HG03520 (cell line): Measurements from ENCODE around the gene DTX3.
"Not testable (repeated sequence)": the region's sequence is repeated elsewhere in the genome, so short reads cannot be mapped to it uniquely, and the experiment has no call there.

Source experiments
- ATAC-seq: cut with Tn5 transposase; IDR thresholded peaks from one replicate; pipeline ENCODE4 v1.9.1; 2021; ENCODE audit warnings: mild to moderate bottlenecking, moderate library complexity; ENCODE audit not compliant: unreplicated experiment

Gene DTX3

DNA sequence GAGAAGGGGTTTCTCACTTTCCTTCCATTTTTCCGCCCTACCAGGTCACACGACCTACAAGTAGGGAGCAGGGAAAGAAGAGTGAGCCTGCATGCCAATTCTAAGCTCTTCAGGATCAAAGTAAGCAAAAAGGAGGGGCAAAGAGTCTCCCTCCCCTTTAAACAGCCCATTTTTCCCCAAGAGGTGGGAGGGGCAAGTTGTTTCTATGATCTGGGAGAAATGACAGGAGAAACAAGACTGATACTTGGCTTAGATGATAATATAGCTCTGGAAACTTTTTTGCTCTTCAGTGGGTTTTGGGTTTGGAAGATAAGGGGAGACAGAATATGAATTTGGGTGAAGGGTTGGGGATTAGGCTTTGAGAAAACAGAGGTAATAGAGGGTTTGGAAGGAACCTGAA, 1.8 kb downstream of the DTX3 start:
- ATAC-seq, result no peak

DNA sequence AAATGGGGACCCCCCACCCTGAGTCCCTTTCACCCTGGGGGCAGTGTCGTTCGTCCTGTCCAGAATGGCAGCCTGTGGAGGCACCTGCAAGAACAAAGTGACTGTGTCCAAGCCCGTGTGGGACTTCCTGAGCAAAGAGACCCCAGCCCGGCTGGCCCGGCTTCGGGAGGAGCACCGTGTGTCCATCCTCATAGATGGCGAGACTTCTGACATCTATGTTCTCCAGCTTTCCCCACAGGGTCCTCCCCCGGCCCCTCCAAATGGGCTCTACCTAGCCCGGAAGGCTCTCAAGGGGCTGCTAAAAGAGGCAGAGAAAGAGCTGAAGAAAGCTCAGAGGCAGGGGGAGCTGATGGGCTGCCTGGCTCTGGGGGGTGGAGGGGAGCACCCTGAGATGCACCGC, 2.2 kb downstream of the DTX3 start:
- ATAC-seq, result no peak

DNA sequence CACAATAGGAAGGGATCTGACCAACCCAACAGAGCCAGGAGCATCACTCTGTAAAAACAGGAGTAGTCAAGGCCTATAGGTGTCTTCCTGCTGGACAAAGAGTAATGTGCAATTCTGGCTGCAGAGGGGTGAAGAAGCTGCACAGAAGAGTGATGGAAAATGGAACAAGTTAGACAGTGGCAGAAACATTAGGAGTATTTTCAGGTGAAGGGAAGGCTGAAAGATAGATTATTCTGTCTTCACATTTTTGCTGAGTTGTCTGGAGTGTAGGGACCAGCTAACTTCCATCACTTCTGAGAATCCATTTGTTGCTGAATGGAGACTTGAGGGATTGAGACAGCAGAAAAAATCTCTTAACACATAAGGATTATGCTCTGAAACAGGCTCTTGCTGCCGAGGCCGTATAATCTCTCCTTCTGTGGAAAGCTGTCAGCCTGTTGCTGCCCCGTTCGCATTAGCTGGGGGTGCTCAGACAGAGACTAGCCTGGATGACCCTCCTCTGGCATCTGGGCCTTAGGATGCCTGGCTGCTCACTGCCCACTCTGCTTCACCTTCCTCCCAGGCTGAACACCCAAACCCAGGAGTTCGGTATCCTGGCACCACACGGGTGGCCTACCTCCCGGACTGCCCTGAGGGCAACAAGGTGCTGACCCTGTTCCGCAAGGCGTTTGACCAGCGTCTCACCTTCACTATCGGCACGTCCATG, 3.5 kb downstream of the DTX3 start:
- no peak for ATAC-seq

DNA sequence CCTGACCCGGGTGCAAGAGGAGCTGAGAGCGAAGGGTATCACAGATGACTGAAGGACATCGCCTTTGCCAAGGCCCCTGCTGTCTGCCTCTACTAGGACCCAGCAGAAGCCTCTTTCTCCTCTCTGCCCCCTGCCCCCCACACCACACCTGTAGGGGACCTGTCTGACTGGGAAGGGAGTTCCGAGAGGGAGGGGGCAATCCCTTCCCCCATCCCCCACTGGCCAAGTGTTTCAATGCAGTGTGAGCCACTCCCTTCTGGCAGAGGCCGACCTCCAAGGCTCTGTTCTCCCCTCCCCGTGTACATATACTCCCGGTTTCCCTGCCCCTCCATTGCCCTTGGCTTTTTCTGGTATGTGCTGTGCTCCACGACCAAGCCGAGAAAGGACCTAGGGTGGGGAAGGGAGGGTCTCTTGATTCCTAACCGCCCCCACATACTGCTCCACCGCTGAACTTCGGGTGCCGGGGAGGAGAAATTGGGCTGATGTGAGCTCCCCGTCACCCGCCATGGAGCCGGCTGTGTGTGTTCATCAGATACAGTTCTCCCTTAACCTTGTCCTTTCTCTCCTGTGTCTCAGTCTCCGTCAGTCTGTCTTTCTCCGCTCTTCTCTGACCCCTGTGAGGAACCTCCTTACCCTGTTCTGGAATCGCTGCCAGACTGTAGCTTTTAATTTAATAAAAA, 4.6 kb downstream of the DTX3 start:
- ATAC-seq, result no peak

DNA sequence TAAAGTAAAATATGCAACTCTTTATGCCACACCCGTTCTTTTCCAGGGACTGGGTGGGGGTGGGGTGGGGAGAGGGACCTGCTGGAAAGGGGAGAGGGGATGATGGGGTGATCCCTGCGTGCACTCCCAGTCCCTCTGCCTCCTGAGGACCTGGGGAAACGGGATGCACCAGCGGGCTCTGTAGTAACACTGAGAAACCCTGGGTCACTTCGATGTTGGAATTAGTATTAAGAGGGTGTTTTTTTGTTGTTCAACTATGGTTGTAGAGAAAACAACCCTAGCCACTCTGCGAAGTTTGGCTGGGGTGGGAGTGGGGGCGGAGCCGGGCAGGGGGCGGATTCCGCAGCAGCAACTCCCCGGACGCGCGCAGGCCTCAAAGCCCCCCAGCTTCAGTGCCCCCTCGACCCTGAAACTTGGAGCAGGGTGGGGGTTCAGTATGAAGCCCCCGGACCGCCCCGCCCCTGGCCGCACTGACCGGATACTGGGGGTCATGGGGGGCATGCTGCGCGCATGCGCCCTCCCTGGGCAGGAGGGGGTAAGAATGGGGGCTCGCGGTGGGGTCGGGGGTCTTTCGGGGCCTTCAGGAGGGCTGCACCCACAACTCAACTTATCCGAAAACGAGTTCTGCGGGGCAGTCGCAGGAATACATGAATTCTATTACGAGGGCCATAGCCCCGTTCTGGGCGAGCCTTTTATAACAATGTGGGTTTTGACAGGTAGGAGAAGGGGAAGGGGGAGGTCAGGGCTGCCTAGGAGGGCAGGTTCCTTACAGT, 5.3 kb downstream of the DTX3 start:
- ATAC-seq, result no peak

DNA sequence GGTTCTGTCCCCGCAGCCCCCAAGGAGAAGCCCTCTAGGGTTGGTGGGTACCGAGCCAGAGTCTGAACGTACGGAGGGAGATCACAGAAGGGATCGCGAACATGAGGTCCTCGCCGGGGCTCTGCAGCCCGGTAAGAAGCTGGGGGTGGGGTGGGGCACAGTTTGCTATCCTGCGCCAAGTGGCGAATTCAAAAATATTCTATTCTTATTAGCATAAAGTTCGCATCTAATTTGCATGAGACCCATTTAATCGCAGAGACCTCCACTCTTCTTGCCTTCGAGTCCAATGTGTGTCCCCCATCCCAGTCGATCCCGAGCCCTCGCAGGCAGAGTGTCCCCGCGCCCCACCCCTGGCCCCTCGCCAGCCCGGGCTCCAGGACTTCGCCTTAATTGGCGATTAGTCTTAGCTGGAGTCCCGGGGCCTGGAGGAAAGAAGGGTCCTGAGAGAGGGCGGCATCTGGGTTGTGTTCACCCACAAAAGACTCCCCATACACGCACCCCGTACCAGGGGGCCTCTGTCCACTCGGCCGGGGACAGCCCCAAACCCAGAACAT, 6.0 kb downstream of the DTX3 start:
- ATAC-seq, result no peak

DNA sequence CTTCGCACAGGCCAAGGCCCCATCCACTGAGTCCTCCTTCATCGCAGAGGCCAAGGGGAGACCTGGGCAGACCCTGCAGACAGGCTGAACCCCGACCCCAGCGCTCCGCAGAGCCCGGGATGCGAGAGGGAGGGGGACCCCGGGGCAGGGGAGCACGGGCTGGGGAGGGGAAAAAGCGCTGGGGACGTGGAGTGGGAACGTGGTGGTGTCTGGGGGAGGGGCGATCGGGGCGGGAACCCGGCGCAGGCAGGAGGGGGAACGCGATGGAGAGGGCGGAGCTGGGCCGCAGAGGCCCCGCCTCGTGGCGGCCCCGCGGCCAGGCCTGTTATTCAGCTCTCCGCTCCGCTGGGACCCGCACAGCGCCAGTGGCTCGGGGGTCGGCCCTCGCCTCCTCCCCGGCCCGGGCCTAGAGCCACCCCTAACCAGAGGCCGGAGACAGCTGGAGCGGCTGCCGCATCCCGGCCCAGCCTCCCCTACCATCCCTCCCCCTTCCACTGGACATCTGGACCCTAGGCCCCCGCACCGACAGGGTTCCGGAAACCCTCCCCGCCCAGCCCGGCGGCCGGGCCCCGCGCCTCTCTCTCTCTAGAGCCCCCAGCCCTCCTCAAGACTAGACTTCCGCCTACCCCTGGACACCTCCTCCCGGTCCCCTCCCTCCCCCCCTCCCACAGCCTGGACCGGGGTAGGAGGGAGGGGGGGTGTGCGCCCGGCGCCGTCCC, 6.6 kb downstream of the DTX3 start, which contains the start of gene ARHGEF25:
ARHGEF25 (plus strand) TSS at position 328 of the 719 bp plus-strand sequence. CDS start 460 bp downstream, outside the sequence.
- ATAC-seq, result no peak

DNA sequence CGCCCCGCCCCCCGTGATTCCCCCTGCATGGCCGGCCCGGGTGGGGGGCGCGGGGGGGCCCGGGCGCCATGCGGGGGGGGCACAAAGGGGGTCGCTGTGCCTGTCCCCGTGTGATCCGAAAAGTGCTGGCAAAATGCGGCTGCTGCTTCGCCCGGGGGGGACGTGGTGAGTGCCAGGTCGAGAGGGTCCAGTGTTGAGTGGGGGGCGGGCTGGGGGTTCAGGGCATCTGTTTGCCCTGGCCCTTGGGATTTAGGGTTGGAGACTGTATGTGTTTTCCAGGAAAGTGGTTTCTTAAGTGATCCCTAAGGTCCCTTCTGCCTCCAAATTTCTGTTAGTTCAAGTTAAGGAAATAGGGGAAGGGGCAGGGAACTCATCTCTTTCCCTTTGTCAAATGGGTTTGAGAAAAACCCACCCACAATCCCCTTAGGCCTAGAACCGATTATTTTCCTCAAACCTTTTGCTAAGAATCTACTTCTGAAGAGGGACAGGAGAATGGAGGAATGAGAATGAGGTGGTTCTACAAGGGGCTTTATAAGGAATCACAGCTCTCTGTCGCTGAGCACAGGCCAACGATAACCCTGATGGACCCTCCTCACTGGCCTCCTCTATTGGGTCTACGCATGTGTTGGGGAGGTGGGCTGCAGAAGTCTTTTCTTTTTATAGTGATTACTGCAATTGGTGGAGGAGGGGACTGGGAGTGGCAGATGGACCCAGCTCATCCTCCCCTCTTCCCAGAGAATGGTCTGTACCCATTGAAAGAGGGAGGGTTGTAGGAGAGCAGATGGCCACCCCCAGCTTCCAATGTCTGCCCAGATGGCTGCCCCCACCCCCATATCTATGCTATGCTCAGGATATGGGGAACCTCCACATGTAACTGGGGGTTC, 7.4 kb downstream of the DTX3 start:
- no peak for ATAC-seq

DNA sequence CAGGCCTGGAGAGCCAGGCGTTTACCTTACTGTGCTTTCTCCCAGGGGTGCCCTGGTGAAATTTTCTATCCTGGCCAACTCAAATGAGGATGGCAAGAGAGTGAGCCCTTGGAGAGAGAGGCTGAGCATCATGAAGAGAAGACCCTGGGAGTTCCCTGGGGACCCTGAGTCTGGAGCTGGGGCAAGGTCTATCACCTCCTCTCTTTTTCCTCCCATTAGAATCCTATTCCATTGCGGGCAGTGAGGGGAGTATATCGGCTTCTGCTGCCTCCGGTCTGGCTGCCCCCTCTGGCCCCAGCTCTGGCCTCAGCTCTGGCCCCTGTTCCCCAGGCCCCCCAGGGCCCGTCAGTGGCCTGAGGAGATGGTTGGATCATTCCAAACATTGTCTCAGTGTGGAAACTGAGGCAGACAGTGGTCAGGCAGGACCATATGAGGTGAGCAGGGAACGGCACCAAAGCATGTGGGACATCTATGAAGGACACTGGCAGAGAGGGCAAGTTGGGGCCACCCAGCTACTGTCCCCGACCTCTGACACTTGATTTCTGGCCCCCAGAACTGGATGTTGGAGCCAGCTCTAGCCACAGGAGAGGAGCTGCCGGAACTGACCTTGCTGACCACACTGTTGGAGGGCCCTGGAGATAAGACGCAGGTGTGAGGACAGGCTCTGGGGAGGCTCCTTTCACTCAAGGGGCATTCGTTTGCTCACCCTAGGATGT, 8.2 kb downstream of the DTX3 start:
- no peak for ATAC-seq

DNA sequence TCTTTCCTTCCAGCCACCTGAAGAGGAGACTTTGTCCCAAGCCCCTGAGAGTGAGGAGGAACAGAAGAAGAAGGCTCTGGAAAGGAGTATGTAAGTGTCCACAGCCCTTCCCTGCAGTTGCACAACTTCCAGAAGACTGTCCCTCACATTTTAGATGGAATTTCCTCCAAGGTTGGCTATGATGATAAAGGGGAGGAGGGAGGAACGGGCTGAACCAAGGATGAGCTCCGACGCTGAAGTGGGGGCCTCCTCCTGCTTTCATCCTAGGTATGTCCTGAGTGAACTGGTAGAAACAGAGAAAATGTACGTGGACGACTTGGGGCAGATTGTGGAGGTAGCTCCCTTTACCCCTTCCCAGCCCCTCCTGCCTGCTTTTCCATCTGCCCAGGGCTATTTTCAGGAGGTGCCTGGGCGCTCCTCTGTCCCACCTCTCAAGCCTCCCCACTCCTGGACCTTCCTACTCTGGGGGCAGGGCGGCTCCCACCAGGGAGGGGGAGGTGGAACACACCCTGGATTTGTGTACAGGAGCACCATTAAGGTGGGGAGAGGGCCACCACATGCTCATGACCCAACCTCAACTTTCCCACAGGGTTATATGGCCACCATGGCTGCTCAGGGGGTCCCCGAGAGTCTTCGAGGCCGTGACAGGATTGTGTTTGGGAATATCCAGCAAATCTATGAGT, 8.9 kb downstream of the DTX3 start:
- ATAC-seq, result no peak

DNA sequence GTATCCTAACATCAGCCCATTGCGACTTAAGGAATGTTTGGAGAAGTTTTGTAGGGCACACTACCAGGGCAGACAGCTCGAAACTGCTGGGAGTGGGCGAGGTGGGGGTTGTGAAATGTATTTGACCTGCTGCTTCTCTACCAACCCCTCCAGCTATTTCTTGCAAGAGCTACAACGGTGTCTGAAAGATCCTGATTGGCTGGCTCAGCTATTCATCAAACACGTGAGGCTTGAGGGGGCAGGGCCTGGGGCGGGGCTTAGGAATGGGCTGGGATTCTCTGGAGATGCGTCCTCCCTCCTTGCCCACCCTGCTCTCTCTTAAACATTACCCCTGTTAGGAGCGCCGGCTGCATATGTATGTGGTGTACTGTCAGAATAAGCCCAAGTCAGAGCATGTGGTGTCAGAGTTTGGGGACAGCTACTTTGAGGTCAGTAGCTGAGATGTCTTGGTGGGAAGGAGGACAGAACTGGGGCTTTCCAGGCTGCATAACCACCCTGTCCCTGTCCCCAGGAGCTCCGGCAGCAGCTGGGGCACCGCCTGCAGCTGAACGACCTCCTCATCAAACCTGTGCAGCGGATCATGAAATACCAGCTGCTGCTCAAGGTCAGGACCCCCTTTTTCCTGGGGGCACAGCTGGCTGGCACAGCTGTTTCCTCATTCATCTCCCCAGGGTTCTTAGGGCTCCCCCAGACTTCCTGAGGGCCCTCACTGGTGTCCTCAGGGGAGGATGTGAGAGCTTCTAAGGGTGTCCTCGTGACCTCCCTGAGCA, 9.7 kb downstream of the DTX3 start:
- peak; percentile 53 for ATAC-seq

DNA sequence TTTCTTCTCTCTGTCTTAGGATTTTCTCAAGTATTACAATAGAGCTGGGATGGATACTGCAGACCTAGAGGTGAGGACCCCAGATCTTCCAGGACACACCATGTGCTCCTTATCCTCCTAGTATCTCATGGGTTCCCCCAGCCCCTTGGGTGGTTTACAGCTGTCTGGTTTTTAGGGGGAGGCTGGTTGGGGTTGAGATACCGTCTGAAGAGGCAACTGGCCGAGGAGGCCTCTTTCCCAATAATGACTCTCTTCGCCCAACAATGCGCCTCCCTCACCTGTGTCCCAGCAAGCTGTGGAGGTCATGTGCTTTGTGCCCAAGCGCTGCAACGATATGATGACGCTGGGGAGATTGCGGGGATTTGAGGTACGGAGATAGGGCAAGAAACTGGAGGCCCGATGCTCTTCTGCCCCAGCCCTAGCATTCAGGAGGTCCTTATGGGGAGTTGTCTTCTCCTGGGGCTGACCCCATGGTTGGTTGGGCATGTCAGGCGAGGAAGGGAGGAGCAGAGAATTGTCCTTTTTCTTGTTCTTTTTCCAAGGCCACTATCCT, 10.4 kb downstream of the DTX3 start:
- no peak for ATAC-seq

DNA sequence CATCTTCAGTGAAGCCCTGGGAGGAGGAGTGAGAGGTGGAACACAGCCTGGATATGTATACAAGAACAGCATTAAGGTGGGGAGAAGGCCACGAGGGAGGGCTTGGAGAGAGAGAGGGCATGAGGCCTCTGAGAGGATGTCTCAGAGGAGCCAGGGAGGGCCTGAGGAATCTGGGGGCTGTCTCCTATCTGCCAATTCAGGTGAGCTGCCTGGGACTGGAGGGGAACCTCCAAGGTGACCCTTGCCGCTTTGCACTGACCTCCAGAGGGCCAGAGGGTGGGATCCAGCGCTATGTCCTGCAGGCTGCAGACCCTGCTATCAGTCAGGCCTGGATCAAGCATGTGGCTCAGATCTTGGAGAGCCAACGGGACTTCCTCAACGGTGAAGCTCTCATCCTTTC, 11.0 kb downstream of the DTX3 start:
- ATAC-seq, result no peak

DNA sequence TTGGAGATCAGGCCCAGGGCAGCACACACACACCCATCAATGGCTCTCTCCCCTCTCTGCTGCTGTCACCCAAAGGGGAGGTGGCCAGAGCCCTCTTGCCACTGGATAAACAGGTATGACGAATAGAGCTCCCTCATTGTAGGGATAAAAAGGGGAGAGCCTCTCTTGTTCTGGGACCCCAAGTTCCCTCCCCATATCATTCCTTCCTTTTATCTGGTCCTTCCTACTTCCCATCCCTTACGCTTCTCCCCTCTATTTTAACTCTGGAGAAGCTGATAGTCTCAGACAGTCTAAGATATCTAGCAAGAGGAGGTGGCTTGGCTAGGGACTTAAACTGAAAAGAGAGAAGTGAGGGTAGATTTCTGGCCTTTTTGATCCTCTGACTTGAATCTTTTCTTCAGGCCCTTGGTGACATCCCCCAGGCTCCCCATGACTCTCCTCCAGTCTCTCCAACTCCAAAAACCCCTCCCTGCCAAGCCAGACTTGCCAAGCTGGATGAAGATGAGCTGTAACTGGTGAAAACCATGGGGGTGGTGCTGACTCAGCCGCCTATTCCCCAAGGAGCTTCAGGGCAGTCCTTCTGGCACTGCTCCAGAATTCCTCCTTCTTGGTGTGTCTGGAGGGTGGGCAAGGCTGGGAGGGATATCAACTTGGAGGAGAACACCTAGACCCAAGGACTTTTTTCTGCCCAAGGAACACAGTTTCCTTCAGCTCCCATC, 11.9 kb downstream of the DTX3 start:
- ATAC-seq, result no peak

DNA sequence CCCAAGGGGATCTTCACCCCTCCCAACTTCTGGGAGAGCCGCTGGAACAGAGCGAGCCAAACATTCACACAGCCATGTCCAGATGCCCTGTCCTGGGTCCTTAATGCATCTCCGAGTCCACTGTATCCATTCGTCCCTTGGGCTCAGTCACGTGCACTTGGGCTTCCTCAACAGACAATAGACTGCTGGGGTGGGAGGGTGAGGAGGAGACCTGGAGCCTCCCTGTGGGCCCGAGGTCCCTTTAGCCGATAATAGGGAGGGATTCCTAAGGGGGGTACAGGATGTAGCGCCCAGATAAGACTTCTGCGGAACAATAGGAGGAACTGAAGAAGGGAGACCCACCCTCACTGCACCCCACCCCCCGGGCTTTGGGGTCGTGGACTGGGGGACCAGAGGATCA, 13.3 kb downstream of the DTX3 start:
- ATAC-seq, result no peak

DNA sequence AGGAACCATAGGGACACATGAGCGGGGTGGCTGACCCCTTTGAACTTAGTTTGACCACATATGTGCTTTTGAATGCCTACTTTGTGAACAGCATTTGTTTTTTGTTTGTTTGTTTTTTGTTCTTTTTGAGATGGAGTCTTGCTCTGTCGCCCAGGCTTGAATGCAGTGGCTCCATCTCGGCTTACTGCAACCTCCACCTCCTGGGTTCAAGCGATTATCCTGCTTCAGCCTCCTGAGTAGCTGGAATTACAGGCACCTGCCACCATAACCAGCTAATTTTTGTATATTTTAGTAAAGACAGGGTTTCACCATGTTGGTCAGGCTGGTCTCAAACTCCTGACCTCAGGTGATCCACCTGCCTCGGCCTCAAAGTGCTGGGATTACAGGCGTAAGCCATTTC, 13.8 kb downstream of the DTX3 start:
- not testable (repeated sequence) for ATAC-seq

DNA sequence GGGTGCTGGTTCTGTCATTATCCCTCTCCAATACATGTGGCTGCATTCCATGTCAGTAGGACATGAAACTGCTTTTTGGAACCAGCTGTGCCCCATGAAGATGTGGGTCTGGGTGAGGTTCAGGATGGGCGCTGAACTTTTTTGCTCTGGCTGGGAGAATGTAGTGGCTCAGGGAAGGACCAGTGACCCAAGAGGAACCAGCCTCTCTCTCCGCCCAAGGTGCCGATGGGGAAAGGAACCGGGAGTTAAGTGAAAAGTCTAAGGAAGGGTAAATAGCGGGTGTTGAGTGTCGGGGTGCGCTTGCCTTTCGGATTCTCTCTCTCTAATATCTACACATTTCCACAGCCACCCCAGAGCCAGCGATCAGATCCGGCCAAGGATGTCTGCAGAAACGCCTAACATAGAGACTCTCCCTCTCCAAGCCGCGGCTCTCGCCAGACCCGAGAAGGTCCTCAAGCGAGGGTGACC, 14.4 kb downstream of the DTX3 start:
- no peak for ATAC-seq
